Measurements from ENCODE around the gene ANGPTL7. TPM values are rescaled to one million over a fixed set of nuclear protein-coding genes. Genes with fewer than 3 reads are reported as not detected.

The ANGPTL7 gene, protein sequence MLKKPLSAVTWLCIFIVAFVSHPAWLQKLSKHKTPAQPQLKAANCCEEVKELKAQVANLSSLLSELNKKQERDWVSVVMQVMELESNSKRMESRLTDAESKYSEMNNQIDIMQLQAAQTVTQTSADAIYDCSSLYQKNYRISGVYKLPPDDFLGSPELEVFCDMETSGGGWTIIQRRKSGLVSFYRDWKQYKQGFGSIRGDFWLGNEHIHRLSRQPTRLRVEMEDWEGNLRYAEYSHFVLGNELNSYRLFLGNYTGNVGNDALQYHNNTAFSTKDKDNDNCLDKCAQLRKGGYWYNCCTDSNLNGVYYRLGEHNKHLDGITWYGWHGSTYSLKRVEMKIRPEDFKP
- polyA plus RNA-seq: not detected

- Mint-ChIP-seq H3K36me3 (peaks cover 10 to 35% (median 14%) of the 10 kb centered on the region in 3 donors), H3K9me3 (no peaks in the 10 kb centered on the region), H3K4me3 (no peak within 1 kb of the TSS), H3K27me3 (ENCODE audit: low read depth in 3 of 3) (no peaks in the 10 kb centered on the region), H3K27ac (no peak within 1 kb of the TSS), H3K4me1 (no peaks in the 10 kb centered on the region)
- DNase-seq: no peak
Measured at GRCh38 chr1:11188858-11189451, at the start of gene ANGPTL7. Gene ANGPTL7, plus strand, starts transcription at chr1:11189355. Its CDS starts 225 bp downstream, at chr1:11189580.

- no peak for DNase-seq
- Mint-ChIP-seq H3K9me3 (no peaks in the 10 kb centered on the region), H3K27ac (peak overlapping the region in 1 of 6 donors; percentile 44), H3K36me3 (peaks cover 11 to 52% (median 28%) of the 10 kb centered on the region in 3 donors), H3K4me1 (no peaks in the 10 kb centered on the region), H3K4me3 (no peak overlapping the region), H3K27me3 (ENCODE audit: low read depth in 3 of 3) (no peaks in the 10 kb centered on the region)
Measured at GRCh38 chr1:11142618-11143391, 46.4 kb upstream of the ANGPTL7 start.

- no peak for DNase-seq
- Mint-ChIP-seq H3K36me3 (peaks cover 11 to 52% (median 34%) of the 10 kb centered on the region in 3 donors), H3K9me3 (no peaks in the 10 kb centered on the region), H3K4me1 (no peaks in the 10 kb centered on the region), H3K4me3 (no peak overlapping the region), H3K27ac (peak overlapping the region in 1 of 6 donors; percentile 44), H3K27me3 (ENCODE audit: low read depth in 3 of 3) (no peaks in the 10 kb centered on the region)
Measured at GRCh38 chr1:11143401-11143800, 45.8 kb upstream of the ANGPTL7 start.

- H3K4me1 Mint-ChIP-seq: no peaks in the 10 kb centered on the region
- H3K36me3 Mint-ChIP-seq: peaks cover 11 to 49% (median 31%) of the 10 kb centered on the region in 3 donors
- H3K27ac Mint-ChIP-seq: peak overlapping the region in 1 of 6 donors; percentile 44
- H3K27me3 Mint-ChIP-seq (ENCODE audit: low read depth in 3 of 3): no peaks in the 10 kb centered on the region
- H3K9me3 Mint-ChIP-seq: no peaks in the 10 kb centered on the region
- DNase-seq: no peak
- no peak overlapping the region for H3K4me3 Mint-ChIP-seq
Measured at GRCh38 chr1:11143907-11144306, 45.2 kb upstream of the ANGPTL7 start.

GRCh38 chr1:11144570-11145256 lies 44.4 kb upstream of the ANGPTL7 start:
- Mint-ChIP-seq H3K36me3 (peaks cover 14 to 54% (median 29%) of the 10 kb centered on the region in 3 donors), H3K4me1 (no peaks in the 10 kb centered on the region), H3K27me3 (ENCODE audit: low read depth in 3 of 3) (no peaks in the 10 kb centered on the region), H3K9me3 (no peaks in the 10 kb centered on the region), H3K4me3 (no peak overlapping the region), H3K27ac (no peak overlapping the region)
- DNase-seq: no peak

DNA sequence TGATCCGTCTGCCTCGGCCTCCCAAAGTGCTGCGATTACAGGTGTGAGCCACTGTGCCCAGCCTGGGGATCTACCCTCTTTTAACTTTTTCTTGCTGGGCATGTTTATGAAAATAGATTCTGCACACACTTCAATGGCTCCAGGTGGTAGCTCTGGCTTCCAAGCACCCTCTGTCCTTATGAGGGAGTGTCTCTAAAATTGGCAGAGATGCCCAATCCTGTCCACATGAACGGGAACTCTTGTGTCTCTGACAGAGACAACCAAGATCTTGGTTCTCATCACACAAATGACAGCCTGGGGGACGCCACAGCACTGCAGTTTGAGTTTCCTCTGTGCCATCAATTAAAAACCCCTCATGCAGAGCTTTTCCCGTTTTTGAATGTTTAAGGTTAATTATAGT lies 43.4 kb upstream of the ANGPTL7 start:
- peaks cover 16 to 58% (median 29%) of the 10 kb centered on the region in 3 donors for H3K36me3 Mint-ChIP-seq
- H3K9me3 Mint-ChIP-seq: no peaks in the 10 kb centered on the region
- no peaks in the 10 kb centered on the region for H3K27me3 Mint-ChIP-seq (ENCODE audit: low read depth in 3 of 3)
- no peak overlapping the region for H3K27ac Mint-ChIP-seq
- H3K4me3 Mint-ChIP-seq: no peak overlapping the region
- H3K4me1 Mint-ChIP-seq: no peaks in the 10 kb centered on the region
- DNase-seq: no peak

- Mint-ChIP-seq H3K9me3 (no peaks in the 10 kb centered on the region), H3K4me3 (no peak overlapping the region), H3K27ac (no peak overlapping the region), H3K36me3 (peaks cover 16 to 61% (median 29%) of the 10 kb centered on the region in 3 donors), H3K27me3 (ENCODE audit: low read depth in 3 of 3) (no peaks in the 10 kb centered on the region), H3K4me1 (no peaks in the 10 kb centered on the region)
- no peak for DNase-seq
Measured at GRCh38 chr1:11147197-11147770, 41.9 kb upstream of the ANGPTL7 start.

DNA sequence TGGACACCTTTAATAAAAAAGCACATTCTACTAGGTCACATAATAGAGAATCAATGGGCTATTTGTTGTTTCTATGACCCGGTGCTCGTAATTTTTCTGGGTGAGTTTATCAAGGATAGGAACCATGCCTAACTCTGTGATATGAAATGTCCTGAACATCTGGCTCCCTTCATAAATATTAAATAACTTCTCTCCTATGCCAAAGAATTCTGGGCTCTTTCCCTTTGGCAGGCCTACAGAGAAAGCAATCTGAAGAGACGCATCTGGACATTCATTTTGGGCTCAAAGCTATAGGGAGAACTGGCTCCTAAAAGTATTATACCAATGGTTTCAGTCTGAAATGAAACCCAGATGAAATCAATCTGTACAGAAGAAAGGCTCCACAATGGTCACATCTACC lies 38.8 kb upstream of the ANGPTL7 start:
- DNase-seq: no peak
- Mint-ChIP-seq H3K9me3 (no peaks in the 10 kb centered on the region), H3K27ac (no peak overlapping the region), H3K36me3 (peaks cover 12 to 49% (median 26%) of the 10 kb centered on the region in 3 donors), H3K4me3 (no peak overlapping the region), H3K4me1 (no peaks in the 10 kb centered on the region), H3K27me3 (ENCODE audit: low read depth in 3 of 3) (no peaks in the 10 kb centered on the region)

DNA sequence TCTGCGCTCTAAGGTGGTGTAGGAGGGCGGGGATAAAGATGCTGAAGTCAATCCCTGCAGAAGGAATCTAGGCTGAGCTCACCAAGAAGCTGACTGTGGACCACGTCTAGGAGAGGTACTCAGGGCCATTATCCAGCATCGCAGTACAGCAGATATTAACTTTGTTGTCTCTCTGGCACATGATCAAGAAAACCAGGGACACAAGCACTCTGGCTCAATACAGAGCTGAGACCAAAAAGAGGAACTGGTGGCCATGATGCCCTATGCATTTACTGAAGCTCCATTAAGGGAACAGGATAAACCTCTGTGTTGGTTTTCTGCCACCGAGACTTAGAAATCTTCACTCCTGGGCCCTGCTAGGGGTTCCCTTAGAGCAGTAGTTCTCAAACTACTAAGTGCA lies 38.0 kb upstream of the ANGPTL7 start:
- peaks cover 12 to 52% (median 26%) of the 10 kb centered on the region in 3 donors for H3K36me3 Mint-ChIP-seq
- no peaks in the 10 kb centered on the region for H3K27me3 Mint-ChIP-seq (ENCODE audit: low read depth in 3 of 3)
- H3K4me1 Mint-ChIP-seq: no peaks in the 10 kb centered on the region
- no peaks in the 10 kb centered on the region for H3K9me3 Mint-ChIP-seq
- H3K27ac Mint-ChIP-seq: no peak overlapping the region
- H3K4me3 Mint-ChIP-seq: no peak overlapping the region
- no peak for DNase-seq

GRCh38 chr1:11151826-11152612 lies 37.1 kb upstream of the ANGPTL7 start:
- H3K27me3 Mint-ChIP-seq (ENCODE audit: low read depth in 3 of 3): peaks cover 0 to 1% (median 0%) of the 10 kb centered on the region in 3 donors
- H3K4me3 Mint-ChIP-seq: no peak overlapping the region
- H3K4me1 Mint-ChIP-seq: no peaks in the 10 kb centered on the region
- peaks cover 20 to 53% (median 28%) of the 10 kb centered on the region in 3 donors for H3K36me3 Mint-ChIP-seq
- no peaks in the 10 kb centered on the region for H3K9me3 Mint-ChIP-seq
- peak overlapping the region in 1 of 6 donors; percentile 37 for H3K27ac Mint-ChIP-seq
- no peak for DNase-seq

- Mint-ChIP-seq H3K4me3 (no peak overlapping the region), H3K4me1 (no peaks in the 10 kb centered on the region), H3K27me3 (ENCODE audit: low read depth in 3 of 3) (peaks cover 0 to 1% (median 0%) of the 10 kb centered on the region in 3 donors), H3K9me3 (no peaks in the 10 kb centered on the region), H3K27ac (peak overlapping the region in 2 of 6 donors; percentile 37 to 47), H3K36me3 (peaks cover 23 to 53% (median 30%) of the 10 kb centered on the region in 3 donors)
- no peak for DNase-seq
Measured at GRCh38 chr1:11152755-11153154, 36.4 kb upstream of the ANGPTL7 start.

- H3K36me3 Mint-ChIP-seq: peaks cover 23 to 52% (median 25%) of the 10 kb centered on the region in 3 donors
- H3K4me3 Mint-ChIP-seq: no peak overlapping the region
- no peak for DNase-seq
- H3K27ac Mint-ChIP-seq: peak overlapping the region in 2 of 6 donors; percentile 37 to 47
- H3K4me1 Mint-ChIP-seq: no peaks in the 10 kb centered on the region
- H3K9me3 Mint-ChIP-seq: no peaks in the 10 kb centered on the region
- peaks cover 0 to 1% (median 0%) of the 10 kb centered on the region in 3 donors for H3K27me3 Mint-ChIP-seq (ENCODE audit: low read depth in 3 of 3)
Measured at GRCh38 chr1:11153184-11153583, 36.0 kb upstream of the ANGPTL7 start.

Data from immature natural killer cell (primary cell).